Mesothelial cell of epicardium (in vitro differentiated cells): Measurements from ENCODE around the gene VSTM4. TPM values are rescaled to one million over a fixed set of nuclear protein-coding genes. Genes with fewer than 3 reads are reported as not detected.

Source experiments
- DNase-seq, 2 experiments: peaks; one replicate each; pipeline ENCODE4 v3.0.0; 2021; ENCODE audit warnings: low spot score in 2 of 2; ENCODE audit not compliant: unreplicated experiment in 2 of 2
- H3K27ac Mint-ChIP-seq: 2 replicates; pipeline ENCODE4 v1.8.0; 2021; ENCODE audit warnings: mixed read lengths
- H3K27me3 Mint-ChIP-seq: 2 replicates; pipeline ENCODE4 v1.8.0; 2021; ENCODE audit warnings: low read depth, mixed read lengths
- H3K36me3 Mint-ChIP-seq: 2 replicates; pipeline ENCODE4 v1.8.0; 2021; ENCODE audit warnings: mixed read lengths
- H3K4me1 Mint-ChIP-seq: 2 replicates; pipeline ENCODE4 v1.8.0; 2021; ENCODE audit warnings: mixed read lengths
- H3K4me3 Mint-ChIP-seq: 2 replicates; pipeline ENCODE4 v1.8.0; 2021; ENCODE audit warnings: mild to moderate bottlenecking, moderate library complexity, mixed read lengths
- H3K9me3 Mint-ChIP-seq: 2 replicates; pipeline ENCODE4 v1.8.0; 2021; ENCODE audit warnings: mixed read lengths
- total RNA-seq: library from RNA; stranded (reverse); gene quantifications from 3 replicates; pipeline ENCODE4 v1.2.1, GENCODE V29; 2021
- TF ChIP-seq, protein P1 (sequence below): fragments of 200-600 bp; sonication (generic); IDR thresholded peaks from one replicate; pipeline ENCODE4 v1.5.0; 2021; ENCODE audit warnings: antibody characterized with exemption; ENCODE audit not compliant: unreplicated experiment

The VSTM4 gene
- total RNA-seq, 1 donor from 2014 or later, result 3.5 TPM

DNA sequence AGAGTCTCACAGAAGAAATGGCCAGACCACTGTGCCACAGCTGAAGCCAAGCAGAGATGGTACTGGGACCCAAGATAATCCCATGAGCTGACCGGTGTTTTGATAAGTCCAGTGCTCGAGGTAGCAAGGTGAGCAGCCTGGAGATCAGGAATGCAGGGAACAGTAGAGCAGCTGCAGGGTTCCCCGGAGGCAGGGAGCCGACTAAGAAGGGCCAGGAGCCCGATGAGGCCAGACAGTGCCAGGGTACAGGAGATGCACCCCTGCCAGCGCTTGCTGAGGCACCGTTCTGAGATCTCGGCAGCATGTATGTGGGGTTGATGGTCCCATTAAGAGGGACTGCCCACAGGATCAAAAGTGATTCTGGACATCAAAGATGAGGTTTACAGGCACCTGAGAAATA lies 47.1 kb downstream of the VSTM4 start:
- Mint-ChIP-seq H3K4me3 (no peak overlapping the region), H3K27me3 (peaks cover 42% of the 10 kb centered on the region), H3K9me3 (peaks cover 11% of the 10 kb centered on the region), H3K4me1 (no peaks in the 10 kb centered on the region), H3K27ac (no peak overlapping the region), H3K36me3 (peaks cover 3% of the 10 kb centered on the region)
- DNase-seq, result no peak
- TF ChIP-seq, protein P1, sequence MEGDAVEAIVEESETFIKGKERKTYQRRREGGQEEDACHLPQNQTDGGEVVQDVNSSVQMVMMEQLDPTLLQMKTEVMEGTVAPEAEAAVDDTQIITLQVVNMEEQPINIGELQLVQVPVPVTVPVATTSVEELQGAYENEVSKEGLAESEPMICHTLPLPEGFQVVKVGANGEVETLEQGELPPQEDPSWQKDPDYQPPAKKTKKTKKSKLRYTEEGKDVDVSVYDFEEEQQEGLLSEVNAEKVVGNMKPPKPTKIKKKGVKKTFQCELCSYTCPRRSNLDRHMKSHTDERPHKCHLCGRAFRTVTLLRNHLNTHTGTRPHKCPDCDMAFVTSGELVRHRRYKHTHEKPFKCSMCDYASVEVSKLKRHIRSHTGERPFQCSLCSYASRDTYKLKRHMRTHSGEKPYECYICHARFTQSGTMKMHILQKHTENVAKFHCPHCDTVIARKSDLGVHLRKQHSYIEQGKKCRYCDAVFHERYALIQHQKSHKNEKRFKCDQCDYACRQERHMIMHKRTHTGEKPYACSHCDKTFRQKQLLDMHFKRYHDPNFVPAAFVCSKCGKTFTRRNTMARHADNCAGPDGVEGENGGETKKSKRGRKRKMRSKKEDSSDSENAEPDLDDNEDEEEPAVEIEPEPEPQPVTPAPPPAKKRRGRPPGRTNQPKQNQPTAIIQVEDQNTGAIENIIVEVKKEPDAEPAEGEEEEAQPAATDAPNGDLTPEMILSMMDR, result no peak

DNA sequence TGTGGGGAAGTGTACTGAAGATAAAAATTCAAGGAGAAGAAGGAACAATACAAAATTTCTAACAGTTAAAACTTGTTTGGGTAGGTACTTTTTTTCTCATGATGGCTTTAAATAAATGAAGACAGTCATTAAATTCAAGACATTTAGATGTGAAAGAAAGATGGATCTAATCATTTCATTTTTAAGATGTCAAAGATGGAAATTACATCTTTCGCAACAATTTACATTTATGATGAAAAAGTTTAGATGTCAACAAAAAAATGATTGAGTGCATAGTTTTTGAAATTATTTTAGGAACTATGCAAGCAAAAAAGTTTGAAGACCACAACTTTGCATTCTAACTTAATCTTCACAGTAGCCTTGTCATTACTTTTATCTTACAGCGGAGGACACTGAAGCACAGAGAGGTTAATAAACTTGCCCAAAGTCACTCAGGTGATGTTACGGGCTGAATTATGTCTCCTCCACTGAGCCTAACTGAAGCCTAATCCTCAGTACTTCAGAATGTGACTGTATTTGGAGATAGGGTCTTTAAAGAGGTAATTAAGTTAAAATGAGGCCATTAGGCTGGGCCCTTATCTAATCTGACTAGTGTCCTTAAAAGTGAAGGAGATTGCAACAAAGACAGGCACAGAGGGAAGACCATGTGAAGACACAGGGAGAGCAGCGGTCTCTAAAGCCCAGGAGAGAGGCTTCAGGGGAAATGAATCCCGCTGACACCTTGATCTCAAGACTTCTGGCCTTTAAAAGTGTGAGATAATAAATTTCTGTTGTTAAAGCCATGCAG lies 48.2 kb downstream of the VSTM4 start:
- TF ChIP-seq, protein P1, result no peak
- DNase-seq, result no peak
- H3K4me1 Mint-ChIP-seq, result no peaks in the 10 kb centered on the region
- H3K27ac Mint-ChIP-seq, result no peak overlapping the region
- H3K36me3 Mint-ChIP-seq, result peaks cover 3% of the 10 kb centered on the region
- peaks cover 38% of the 10 kb centered on the region for H3K27me3 Mint-ChIP-seq
- peaks cover 16% of the 10 kb centered on the region for H3K9me3 Mint-ChIP-seq
- no peak overlapping the region for H3K4me3 Mint-ChIP-seq

DNA sequence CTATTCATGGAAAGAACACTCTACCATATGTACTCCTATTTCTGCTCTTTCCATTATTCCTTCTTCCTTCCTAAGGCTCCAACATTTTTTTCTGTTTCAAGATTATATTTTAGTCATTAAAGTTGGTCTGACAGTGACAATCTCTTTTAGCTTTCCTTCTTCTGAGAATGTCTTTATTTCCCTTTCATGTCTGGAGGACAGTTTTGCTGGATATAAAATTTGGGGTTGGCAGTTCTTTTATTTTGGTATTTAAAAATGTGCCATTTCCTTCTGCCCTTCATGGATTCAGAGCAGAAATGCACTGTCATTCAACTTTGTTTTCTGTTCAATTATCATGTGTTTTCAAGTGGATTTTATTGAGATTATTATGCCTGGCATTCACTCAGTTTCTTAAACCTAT lies 53.1 kb downstream of the VSTM4 start:
- Mint-ChIP-seq H3K4me3 (no peak overlapping the region), H3K27me3 (peaks cover 31% of the 10 kb centered on the region), H3K9me3 (peaks cover 39% of the 10 kb centered on the region), H3K27ac (no peak overlapping the region), H3K4me1 (no peaks in the 10 kb centered on the region), H3K36me3 (peaks cover 3% of the 10 kb centered on the region)
- no peak for DNase-seq
- TF ChIP-seq, protein P1, result no peak

DNA sequence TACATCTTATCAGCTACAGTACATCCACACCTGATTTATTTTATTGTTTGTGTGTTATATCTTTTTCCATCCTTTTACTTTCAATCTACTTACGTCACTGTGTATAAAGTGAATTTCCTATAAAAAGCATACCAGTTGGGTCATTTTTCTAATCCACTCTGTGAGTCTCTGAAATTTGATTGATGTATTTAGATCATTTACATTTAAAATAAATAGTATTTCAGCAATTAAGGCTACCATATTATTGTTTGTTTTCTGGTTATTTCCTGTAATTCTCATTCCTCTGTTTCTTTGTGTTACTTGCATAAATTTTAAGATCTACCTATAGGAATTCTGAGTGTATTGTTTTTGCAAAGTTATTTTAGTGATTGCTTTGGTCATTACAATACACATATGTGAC lies 53.7 kb downstream of the VSTM4 start:
- H3K4me3 Mint-ChIP-seq, result no peak overlapping the region
- peaks cover 39% of the 10 kb centered on the region for H3K9me3 Mint-ChIP-seq
- TF ChIP-seq, protein P1, result no peak
- no peak overlapping the region for H3K27ac Mint-ChIP-seq
- H3K36me3 Mint-ChIP-seq, result peaks cover 3% of the 10 kb centered on the region
- H3K27me3 Mint-ChIP-seq, result peaks cover 32% of the 10 kb centered on the region
- H3K4me1 Mint-ChIP-seq, result no peaks in the 10 kb centered on the region
- no peak for DNase-seq

DNA sequence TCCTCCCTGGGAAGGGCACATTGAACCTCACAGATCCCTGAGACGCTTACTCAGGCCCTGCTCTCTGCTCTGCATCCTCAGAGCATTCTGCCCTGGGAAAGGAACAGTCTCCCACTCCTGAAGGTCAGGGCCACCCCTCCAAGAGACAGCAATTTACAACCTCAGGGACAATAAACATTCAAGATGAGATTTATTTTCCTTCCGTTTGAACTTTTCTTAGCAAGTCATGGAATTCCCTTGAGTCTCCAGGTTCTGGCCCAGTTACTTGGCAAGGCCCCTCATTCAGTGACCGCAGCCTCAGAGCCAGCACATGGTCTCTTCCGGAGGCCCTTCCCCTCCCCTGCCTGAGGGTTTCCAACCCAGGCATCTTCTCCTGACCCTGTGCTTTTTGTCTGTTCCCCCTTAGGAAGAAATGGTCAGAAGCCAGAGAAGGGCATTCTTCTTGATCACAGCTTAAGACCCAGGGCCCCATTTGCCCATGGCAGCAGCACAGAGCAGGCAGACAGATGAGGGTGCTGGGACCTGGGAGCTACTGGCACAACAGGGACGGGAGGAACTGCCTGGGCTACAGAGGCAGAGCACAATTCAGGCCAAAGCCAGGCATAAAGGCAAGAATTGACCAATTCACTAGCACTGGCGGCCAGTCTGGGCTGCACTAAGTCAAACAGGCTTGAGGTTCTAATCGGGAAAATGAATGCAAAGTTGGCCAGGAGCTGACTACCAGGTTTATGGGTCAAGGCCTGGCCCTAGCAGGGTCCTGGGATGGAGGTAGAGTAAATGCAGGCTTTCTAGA lies 56.7 kb downstream of the VSTM4 start:
- Mint-ChIP-seq H3K27me3 (peaks cover 10% of the 10 kb centered on the region), H3K27ac (no peak overlapping the region), H3K4me3 (no peak overlapping the region), H3K9me3 (peaks cover 35% of the 10 kb centered on the region), H3K4me1 (peaks cover 6% of the 10 kb centered on the region), H3K36me3 (peaks cover 3% of the 10 kb centered on the region)
- no peak for DNase-seq
- TF ChIP-seq, protein P1, result no peak
